Transverse colon (tissue), 4 donors: ENCODE measurements around the gene COL21A1. TPM values are rescaled to one million over a fixed set of nuclear protein-coding genes. Genes with fewer than 3 reads are reported as not detected.

Source experiments
- DNase-seq: peaks from one replicate; pipeline ENCODE4 v3.0.0-alpha.2; 2019
- H3K27ac ChIP-seq, 4 donors: fragments of 200-600 bp; sonication (generic); 2 replicates each; pipeline ENCODE4 v1.5.1; 2016 to 2018; ENCODE audit warnings: inconsistent platforms in 4 of 4
- H3K27me3 ChIP-seq: fragments of 200-600 bp; sonication (generic); 2 replicates; pipeline ENCODE4 v1.5.1; 2017; ENCODE audit warnings: inconsistent platforms
- H3K36me3 ChIP-seq, 4 donors: fragments of 200-600 bp; sonication (generic); 2 replicates each; pipeline ENCODE4 v1.5.1; 2017 to 2019; ENCODE audit warnings: inconsistent platforms in 4 of 4
- H3K4me1 ChIP-seq, 4 donors: fragments of 200-600 bp; sonication (generic); 2 replicates each; pipeline ENCODE4 v1.5.1; 2017 to 2020; ENCODE audit warnings: inconsistent platforms in 4 of 4
- H3K4me3 ChIP-seq, 4 donors: fragments of 200-600 bp; sonication (generic); 1 replicate in 1 of 4; 2 replicates in 3 of 4; pipeline versions ENCODE4 v1.5.1 to v1.6.1; 2017 to 2019; ENCODE audit warnings: inconsistent platforms in 4 of 4
- H3K9me3 ChIP-seq, 2 donors: fragments of 200-600 bp; sonication (generic); 2 replicates each; pipeline ENCODE4 v1.5.1; 2017 to 2019; ENCODE audit warnings: inconsistent platforms in 2 of 2
- CTCF ChIP-seq, 5 experiments: fragments of 200-600 bp in 3 of 5; fragments of 450-650 bp in 2 of 5; sonication (generic) in 3 of 5; IDR thresholded peaks; 1 replicate in 2 of 5; 2 replicates in 3 of 5; pipeline ENCODE4 v1.5.1; 2016 to 2017; ENCODE audit warnings: antibody characterized with exemption in 5 of 5, inconsistent platforms in 3 of 5, mild to moderate bottlenecking in 2 of 5, moderate library complexity in 1 of 5
- EP300 ChIP-seq: sonication (generic); formaldehyde crosslinking; IDR thresholded peaks from one replicate; pipeline ENCODE4 v1.6.1; 2017; ENCODE audit warnings: antibody characterized with exemption, low read depth
- POLR2A ChIP-seq: fragments of 450-650 bp; IDR thresholded peaks from one replicate; pipeline ENCODE4 v1.6.1; 2016; ENCODE audit warnings: antibody characterized with exemption, mild to moderate bottlenecking, moderate library complexity
- POLR2AphosphoS5 ChIP-seq, 3 donors: sonication (generic); formaldehyde crosslinking; IDR thresholded peaks; one replicate each; pipeline ENCODE4 v1.6.1; 2016; ENCODE audit warnings: antibody characterized with exemption in 3 of 3
- WGBS, 2 donors: methylation state at CpG; one replicate each; pipeline ENCODE4 v1.1.5; 2018; ENCODE audit warnings: low coverage in 1 of 2; 5-methylcytosine and 5-hydroxymethylcytosine counted together
- in situ Hi-C, 4 donors: fragments of 200-750 bp; cut with MboI; loops; one replicate each; pipeline versions ENCODE4 v1.15.0 to v1.15.1; 2017; ENCODE audit warnings: low sequenced_read_pairs in 3 of 4, low pct_ligation_motif_present in 1 of 4, low pct_unique_long_range_greater_than_20kb in 1 of 4
- intact Hi-C: fragments of 100-400 bp; cut with DNase I; formaldehyde crosslinking; loops from one replicate; pipeline ENCODE4 v1.15.1; 2023; ENCODE audit warnings: low total_unique reads
- total RNA-seq, 4 donors: library from RNA; depleted of rRNA; stranded (reverse); fragments of >200 nt; gene quantifications; one replicate each; pipeline ENCODE4 v1.1.0, GENCODE V29; 2016

The COL21A1 gene
- total RNA-seq, 4 donors from 2014 or later: 0.40 to 5.7 (median 3.3) TPM

GRCh38 chr6:56043761-56044160 lies 203.6 kb downstream of the COL21A1 start:
- no peak overlapping the region for H3K4me3 ChIP-seq
- DNase-seq: no peak
- no peaks in the 10 kb centered on the region for H3K36me3 ChIP-seq
- H3K4me1 ChIP-seq: no peaks in the 10 kb centered on the region
- WGBS, 2 donors: 77% methylated on average over 4 of the region's 4 CpGs; no CpG with 5 or more reads in 1 of the 2 donors
- no peaks in the 10 kb centered on the region for H3K9me3 ChIP-seq
- TF ChIP-seq EP300 (no peak), POLR2A (no peak), CTCF (IDR thresholded peaks at IDR 0.05) (no peak)
- H3K27ac ChIP-seq: no peak overlapping the region
- H3K27me3 ChIP-seq: no peaks in the 10 kb centered on the region
- intact Hi-C loops (no loop called here), in situ Hi-C loops (no loop called here)

- Histone ChIP-seq H3K27ac (no peak overlapping the region), H3K4me1 (no peaks in the 10 kb centered on the region), H3K27me3 (no peaks in the 10 kb centered on the region), H3K9me3 (no peaks in the 10 kb centered on the region), H3K36me3 (no peaks in the 10 kb centered on the region), H3K4me3 (no peak overlapping the region)
- in situ Hi-C loops (no loop called here), intact Hi-C loops (no loop called here)
- no peak for DNase-seq
- TF ChIP-seq POLR2AphosphoS5 (IDR thresholded peaks at IDR 0.05): no peak
- no peak for TF ChIP-seq EP300
- no peak for TF ChIP-seq CTCF (IDR thresholded peaks at IDR 0.05)
- TF ChIP-seq POLR2A: no peak
Observed at GRCh38 chr6:56043076-56043475, 204.3 kb downstream of the COL21A1 start.

GRCh38 chr6:56041591-56041990 lies 205.8 kb downstream of the COL21A1 start:
- DNase-seq: no peak
- WGBS, 2 donors: 58 to 75% methylated on average over 1 of the region's 1 CpG
- in situ Hi-C loops (no loop called here), intact Hi-C loops (no loop called here)
- TF ChIP-seq POLR2AphosphoS5 (IDR thresholded peaks at IDR 0.05) (no peak), POLR2A (no peak), EP300 (no peak), CTCF (IDR thresholded peaks at IDR 0.05) (no peak)
- Histone ChIP-seq H3K27ac (no peak overlapping the region), H3K27me3 (no peaks in the 10 kb centered on the region), H3K9me3 (no peaks in the 10 kb centered on the region), H3K4me3 (no peak overlapping the region), H3K36me3 (no peaks in the 10 kb centered on the region), H3K4me1 (no peaks in the 10 kb centered on the region)

- in situ Hi-C loops: no loop called here
- H3K9me3 ChIP-seq: no peaks in the 10 kb centered on the region
- WGBS, 2 donors: 76 to 83% methylated on average over 1 of the region's 1 CpG
- H3K36me3 ChIP-seq: no peaks in the 10 kb centered on the region
- no peak for TF ChIP-seq CTCF (IDR thresholded peaks at IDR 0.05)
- TF ChIP-seq POLR2A: no peak
- TF ChIP-seq POLR2AphosphoS5 (IDR thresholded peaks at IDR 0.05): no peak
- no peak for TF ChIP-seq EP300
- DNase-seq: no peak
- no peak overlapping the region for H3K27ac ChIP-seq
- H3K4me3 ChIP-seq: no peak overlapping the region
- H3K27me3 ChIP-seq: no peaks in the 10 kb centered on the region
- H3K4me1 ChIP-seq: no peaks in the 10 kb centered on the region
- intact Hi-C loops: no loop called here
Observed at GRCh38 chr6:56040889-56041301, 206.5 kb downstream of the COL21A1 start.
